Kidney epithelial cell (primary cell): ENCODE measurements around the gene CHST9. TPM values are rescaled to one million over a fixed set of nuclear protein-coding genes. Genes with fewer than 3 reads are reported as not detected.
A peak's percentile ranks its signal among the peaks of the same experiment; 100 is the strongest.

Experiments used
- DNase-seq: peaks from one replicate; pipeline ENCODE4 v3.0.0-alpha.2; 2010; ENCODE audit warnings: low read depth
- H3K27me3 ChIP-seq: 2 replicates; pipeline ENCODE4 v1.6.0; 2011; ENCODE audit warnings: low read length; ENCODE audit not compliant: control insufficient read depth, insufficient read depth
- H3K36me3 ChIP-seq: 2 replicates; pipeline ENCODE4 v1.5.1; 2011; ENCODE audit warnings: low read length; ENCODE audit not compliant: control insufficient read depth, insufficient read depth
- H3K4me3 ChIP-seq: 2 replicates; pipeline ENCODE4 v1.5.1; 2011; ENCODE audit warnings: low read depth, mild to moderate bottlenecking, control low read depth, low read length
- CTCF ChIP-seq: IDR thresholded peaks from 2 replicates; pipeline ENCODE4 v1.5.1; 2011; ENCODE audit warnings: mild to moderate bottlenecking, moderate library complexity, low read length, control low read depth, inconsistent platforms; ENCODE audit not compliant: insufficient read depth, poor library complexity, severe bottlenecking
- total RNA-seq: library from RNA; depleted of rRNA; stranded (reverse); fragments of >200 nt; gene quantifications from 2 replicates; pipeline ENCODE4 v1.2.3, GENCODE V29; 2015

The CHST9 gene
- total RNA-seq, 1 donor from 2014 or later: 0.08 TPM

- Histone ChIP-seq H3K27me3 (peaks cover 13% of the 10 kb centered on the region), H3K4me3 (no peak overlapping the region), H3K36me3 (no peaks in the 10 kb centered on the region)
- TF ChIP-seq CTCF: no peak
- DNase-seq: no peak
Measured at GRCh38 chr18:26863921-26864497, 321.1 kb downstream of the CHST9 start.

DNA sequence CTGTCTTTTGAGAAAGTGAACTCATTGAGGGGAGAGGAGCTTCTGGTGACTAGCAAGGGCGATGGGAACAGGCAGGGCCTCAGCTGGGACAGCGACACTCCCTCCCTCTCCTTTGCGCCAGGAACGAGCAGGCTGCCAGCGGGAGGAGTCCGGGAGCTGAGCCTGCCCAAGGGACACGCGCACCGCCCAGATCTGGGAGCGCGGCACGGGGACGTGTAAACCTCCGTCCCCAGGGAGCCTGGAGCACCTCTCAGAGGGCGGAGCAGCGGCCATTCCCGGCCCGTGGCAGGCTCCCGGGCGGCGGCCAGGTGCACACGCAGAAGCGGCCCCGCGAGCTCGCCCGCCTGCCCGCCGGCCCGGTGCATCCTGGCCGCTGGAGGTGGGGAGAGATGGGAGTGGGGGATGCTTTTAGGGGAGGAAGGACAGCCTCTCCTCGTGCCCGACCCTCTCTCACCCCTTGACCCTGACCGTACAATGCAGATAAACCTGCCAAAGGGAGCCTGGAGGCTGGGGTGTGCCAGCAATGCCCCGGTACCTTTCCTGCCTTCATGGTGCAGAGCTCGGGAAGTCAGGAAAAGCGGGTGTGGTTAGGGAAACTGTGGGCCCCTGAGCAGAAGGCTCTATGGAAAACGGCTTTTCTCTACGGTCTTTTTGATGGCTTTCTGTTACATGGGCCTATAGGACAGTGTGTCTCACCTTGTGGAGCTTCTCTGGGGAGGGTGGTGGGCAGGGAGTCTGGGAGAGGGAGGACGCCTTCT is 321.8 kb downstream of the CHST9 start:
- Histone ChIP-seq H3K4me3 (peak overlapping the region; percentile 9), H3K36me3 (no peaks in the 10 kb centered on the region), H3K27me3 (peaks cover 13% of the 10 kb centered on the region)
- no peak for DNase-seq
- TF ChIP-seq CTCF: no peak

DNA sequence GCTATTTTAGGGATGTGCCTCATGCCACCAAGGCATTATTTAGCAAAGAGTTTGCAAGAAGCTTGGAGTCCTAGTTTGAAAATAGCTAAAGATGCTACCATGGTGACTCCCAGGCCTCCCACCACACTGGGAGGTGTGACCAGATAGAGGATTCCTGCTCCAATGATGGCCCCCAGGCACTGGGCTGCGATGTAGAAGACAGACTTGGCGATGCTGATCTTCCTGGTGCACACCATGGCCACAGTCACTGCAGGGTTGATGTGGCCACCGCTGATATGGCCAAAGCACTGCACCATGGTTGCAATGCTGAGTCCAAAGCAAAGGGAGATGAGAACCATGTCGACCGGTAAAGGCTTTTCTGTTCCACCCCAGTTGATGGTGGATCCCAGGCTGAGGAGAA is 323.0 kb downstream of the CHST9 start:
- no peak for DNase-seq
- no peaks in the 10 kb centered on the region for H3K36me3 ChIP-seq
- TF ChIP-seq CTCF: no peak
- H3K4me3 ChIP-seq: no peak overlapping the region
- peaks cover 11% of the 10 kb centered on the region for H3K27me3 ChIP-seq
